ENCODE measurements around the gene NDC1. TPM values are rescaled to one million over a fixed set of nuclear protein-coding genes. Genes with fewer than 3 reads are reported as not detected.
A peak's percentile ranks its signal among the peaks of the same experiment; 100 is the strongest.

The NDC1 gene
- total and polyA plus RNA-seq, 2 donors (not counting 3 experiments of a cell fraction or from before 2014, with no cell fraction given), result 23.2 to 29.2 TPM

GRCh38 chr1:53826367-53826766, 11.7 kb downstream of the NDC1 start:
- DNase-seq (ENCODE audit: low read depth, low spot score), result no peak
- no peaks in the 10 kb centered on the region for H3K27me3 ChIP-seq (ENCODE audit: control insufficient read depth in 2 of 2, insufficient read depth in 2 of 2, low read length in 2 of 2)
- dilution Hi-C loops (cut with MboI; ENCODE audit: extremely low pct_ligation_motif_present, low sequenced_read_pairs) (no loop called here), intact Hi-C loops (cut with micrococcal nuclease) (no loop called here)
- no peak overlapping the region for H3K4me3 ChIP-seq (replicated peaks in 1 of 3; ENCODE audit: insufficient read depth in 1 of 3, low read depth in 1 of 3, low read length in 3 of 3)
- FAIRE-seq, result no peak
- no peak overlapping the region for H3K9ac ChIP-seq (replicated peaks; ENCODE audit: extremely low read depth, insufficient read depth, low read length)
- TF ChIP-seq FOS (IDR thresholded peaks at IDR 0.05; ENCODE audit: borderline replicate concordance, insufficient read depth, low read length), result no peak
- TF ChIP-seq, protein P1, sequence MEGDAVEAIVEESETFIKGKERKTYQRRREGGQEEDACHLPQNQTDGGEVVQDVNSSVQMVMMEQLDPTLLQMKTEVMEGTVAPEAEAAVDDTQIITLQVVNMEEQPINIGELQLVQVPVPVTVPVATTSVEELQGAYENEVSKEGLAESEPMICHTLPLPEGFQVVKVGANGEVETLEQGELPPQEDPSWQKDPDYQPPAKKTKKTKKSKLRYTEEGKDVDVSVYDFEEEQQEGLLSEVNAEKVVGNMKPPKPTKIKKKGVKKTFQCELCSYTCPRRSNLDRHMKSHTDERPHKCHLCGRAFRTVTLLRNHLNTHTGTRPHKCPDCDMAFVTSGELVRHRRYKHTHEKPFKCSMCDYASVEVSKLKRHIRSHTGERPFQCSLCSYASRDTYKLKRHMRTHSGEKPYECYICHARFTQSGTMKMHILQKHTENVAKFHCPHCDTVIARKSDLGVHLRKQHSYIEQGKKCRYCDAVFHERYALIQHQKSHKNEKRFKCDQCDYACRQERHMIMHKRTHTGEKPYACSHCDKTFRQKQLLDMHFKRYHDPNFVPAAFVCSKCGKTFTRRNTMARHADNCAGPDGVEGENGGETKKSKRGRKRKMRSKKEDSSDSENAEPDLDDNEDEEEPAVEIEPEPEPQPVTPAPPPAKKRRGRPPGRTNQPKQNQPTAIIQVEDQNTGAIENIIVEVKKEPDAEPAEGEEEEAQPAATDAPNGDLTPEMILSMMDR (IDR thresholded peaks at IDR 0.05; ENCODE audit: extremely low read depth in 1 of 2, insufficient read depth in 1 of 2, low read depth in 1 of 2, low read length in 2 of 2), result peak in 1 of 2 donors; percentile 16
- no peak for TF ChIP-seq MYC (IDR thresholded peaks at IDR 0.05; ENCODE audit: low read depth, low read length)
- H3K79me2 ChIP-seq (ENCODE audit: control insufficient read depth, insufficient read depth, low read length), result peaks cover 5% of the 10 kb centered on the region
- H3K27ac ChIP-seq (ENCODE audit: insufficient read depth, low read depth, low read length), result no peak overlapping the region
- POLR2A ChIA-PET, result no interaction called here
- H2AFZ ChIP-seq (ENCODE audit: low read depth, low read length), result no peak overlapping the region
- no peaks in the 10 kb centered on the region for H4K20me1 ChIP-seq (replicated peaks; ENCODE audit: control insufficient read depth, extremely low read depth, insufficient read depth, low read length)
- no peaks in the 10 kb centered on the region for H3K9me3 ChIP-seq (replicated peaks; ENCODE audit: control insufficient read depth, insufficient read depth, low read length)
- no peak overlapping the region for H3K4me2 ChIP-seq (ENCODE audit: insufficient read depth, low read length)
- peaks cover 0 to 2% of the 10 kb centered on the region in 2 experiments for H3K36me3 ChIP-seq (ENCODE audit: control insufficient read depth in 2 of 2, extremely low read depth in 1 of 2, insufficient read depth in 2 of 2, low read length in 2 of 2)
- H3K9me1 ChIP-seq (replicated peaks; ENCODE audit: control insufficient read depth, extremely low read depth, insufficient read depth, low read length), result no peaks in the 10 kb centered on the region
- CTCF ChIA-PET, result interaction anchor here (1.1 to 2.5 kb wide), 7 partner anchors 9 to 964 kb away, joined by 3 to 12 read pairs (median 5); no protein-coding TSS in a partner anchor
- no peaks in the 10 kb centered on the region for H3K4me1 ChIP-seq (ENCODE audit: control insufficient read depth, extremely low read depth, insufficient read depth, low read length)
- no TSS peak for BruUV-seq (replicated peaks)

- H3K9me1 ChIP-seq (replicated peaks; ENCODE audit: control insufficient read depth, extremely low read depth, insufficient read depth, low read length), result no peaks in the 10 kb centered on the region
- H4K20me1 ChIP-seq (replicated peaks; ENCODE audit: control insufficient read depth, extremely low read depth, insufficient read depth, low read length), result no peaks in the 10 kb centered on the region
- no peak overlapping the region for H3K4me2 ChIP-seq (ENCODE audit: insufficient read depth, low read length)
- no peak for DNase-seq (ENCODE audit: low read depth, low spot score)
- ChIA-PET POLR2A (no interaction called here), CTCF (interaction anchor here (1.8 to 2.5 kb wide), 2 partner anchors 110 to 340 kb away, joined by 7 to 12 read pairs; no protein-coding TSS in a partner anchor)
- no peak overlapping the region for H2AFZ ChIP-seq (ENCODE audit: low read depth, low read length)
- no peak for TF ChIP-seq MAX (IDR thresholded peaks at IDR 0.05; ENCODE audit: insufficient read depth, insufficient read length)
- TF ChIP-seq GATA2 (IDR thresholded peaks at IDR 0.05; ENCODE audit: insufficient read depth, insufficient read length, low read depth, low read length), result no peak
- TF ChIP-seq EZH2 (IDR thresholded peaks at IDR 0.05; ENCODE audit: borderline replicate concordance, low read depth, low read length, severe bottlenecking), result no peak
- no peak for TF ChIP-seq POLR2AphosphoS5 (IDR thresholded peaks at IDR 0.05; ENCODE audit: insufficient read depth, low read depth, low read length)
- no peak for TF ChIP-seq POLR2A (IDR thresholded peaks at IDR 0.05; ENCODE audit: low read depth, low read length)
- TF ChIP-seq, protein P1 (IDR thresholded peaks at IDR 0.05; ENCODE audit: extremely low read depth in 1 of 2, insufficient read depth in 1 of 2, low read depth in 1 of 2, low read length in 2 of 2), result no peak
- TF ChIP-seq FOS (IDR thresholded peaks at IDR 0.05; ENCODE audit: borderline replicate concordance, insufficient read depth, low read length), result no peak
- no peak for TF ChIP-seq MYC (IDR thresholded peaks at IDR 0.05; ENCODE audit: low read depth, low read length)
- TF ChIP-seq JUN (IDR thresholded peaks at IDR 0.05; ENCODE audit: borderline replicate concordance, insufficient read depth, insufficient read length, low read depth), result no peak
- intact Hi-C loops (cut with micrococcal nuclease), result no loop called here
- H3K79me2 ChIP-seq (ENCODE audit: control insufficient read depth, insufficient read depth, low read length), result peaks cover 5% of the 10 kb centered on the region
- H3K9me3 ChIP-seq (replicated peaks; ENCODE audit: control insufficient read depth, insufficient read depth, low read length), result no peaks in the 10 kb centered on the region
- no peak overlapping the region for H3K9ac ChIP-seq (replicated peaks; ENCODE audit: extremely low read depth, insufficient read depth, low read length)
- dilution Hi-C loops (cut with MboI; ENCODE audit: extremely low pct_ligation_motif_present, low sequenced_read_pairs), result no loop called here
- H3K36me3 ChIP-seq (ENCODE audit: control insufficient read depth in 2 of 2, extremely low read depth in 1 of 2, insufficient read depth in 2 of 2, low read length in 2 of 2), result peaks cover 0 to 2% of the 10 kb centered on the region in 2 experiments
- no TSS peak for BruUV-seq (replicated peaks)
- no peaks in the 10 kb centered on the region for H3K4me1 ChIP-seq (ENCODE audit: control insufficient read depth, extremely low read depth, insufficient read depth, low read length)
- no peak overlapping the region for H3K27ac ChIP-seq (ENCODE audit: insufficient read depth, low read depth, low read length)
- no peak overlapping the region for H3K4me3 ChIP-seq (replicated peaks in 1 of 3; ENCODE audit: insufficient read depth in 1 of 3, low read depth in 1 of 3, low read length in 3 of 3)
- FAIRE-seq, result no peak
- H3K27me3 ChIP-seq (ENCODE audit: control insufficient read depth in 2 of 2, insufficient read depth in 2 of 2, low read length in 2 of 2), result no peaks in the 10 kb centered on the region
Observed at GRCh38 chr1:53825306-53825705, 12.8 kb downstream of the NDC1 start.

Data from endothelial cell of umbilical vein (primary cell).